GM21529 (cell line): Measurements from ENCODE around the gene TTC39C.
"Not testable (repeated sequence)": the region's sequence is repeated elsewhere in the genome, so short reads cannot be mapped to it uniquely, and the experiment has no call there.

Source experiments
- ATAC-seq: cut with Tn5 transposase; IDR thresholded peaks from one replicate; pipeline ENCODE4 v1.9.1; 2021; ENCODE audit not compliant: unreplicated experiment

TTC39C gene

DNA sequence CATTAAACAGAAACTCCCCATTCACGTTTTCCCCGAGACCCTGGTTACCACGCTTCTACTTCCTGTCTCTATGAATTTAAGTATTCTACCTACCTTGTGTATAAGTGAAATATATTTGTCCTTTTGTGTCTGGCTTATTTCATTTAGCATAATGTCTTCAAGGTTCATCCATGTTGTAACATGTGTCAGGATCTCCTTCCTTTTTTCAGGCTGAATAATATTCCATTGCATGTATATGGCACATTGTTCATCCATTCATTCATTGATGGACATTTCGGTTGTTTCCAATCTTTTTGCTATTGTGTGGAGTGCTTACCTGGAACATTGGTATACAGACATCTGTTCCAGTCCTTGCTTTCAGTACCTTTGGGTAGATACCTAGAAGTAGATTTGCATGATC lies 106.1 kb downstream of the TTC39C start:
- ATAC-seq, result no peak

DNA sequence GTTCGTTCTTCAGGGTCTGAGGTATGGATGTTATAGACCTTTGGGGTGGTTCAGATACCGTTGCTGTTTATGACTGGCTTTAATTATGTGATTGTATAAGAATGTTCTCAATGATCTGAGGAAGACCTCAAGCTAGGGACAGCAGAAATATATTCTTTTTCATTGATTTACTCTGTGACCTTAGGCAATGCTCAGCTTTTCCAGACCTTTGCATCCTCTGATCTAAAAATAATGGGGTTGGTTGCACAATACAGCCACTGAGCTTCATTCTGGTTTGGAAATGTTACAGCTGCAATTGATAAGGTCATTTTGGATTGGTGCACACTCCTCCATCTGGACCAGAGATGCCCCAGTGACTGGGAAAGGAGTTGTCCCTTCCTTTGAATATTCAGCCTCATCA lies 107.1 kb downstream of the TTC39C start:
- ATAC-seq, result no peak

DNA sequence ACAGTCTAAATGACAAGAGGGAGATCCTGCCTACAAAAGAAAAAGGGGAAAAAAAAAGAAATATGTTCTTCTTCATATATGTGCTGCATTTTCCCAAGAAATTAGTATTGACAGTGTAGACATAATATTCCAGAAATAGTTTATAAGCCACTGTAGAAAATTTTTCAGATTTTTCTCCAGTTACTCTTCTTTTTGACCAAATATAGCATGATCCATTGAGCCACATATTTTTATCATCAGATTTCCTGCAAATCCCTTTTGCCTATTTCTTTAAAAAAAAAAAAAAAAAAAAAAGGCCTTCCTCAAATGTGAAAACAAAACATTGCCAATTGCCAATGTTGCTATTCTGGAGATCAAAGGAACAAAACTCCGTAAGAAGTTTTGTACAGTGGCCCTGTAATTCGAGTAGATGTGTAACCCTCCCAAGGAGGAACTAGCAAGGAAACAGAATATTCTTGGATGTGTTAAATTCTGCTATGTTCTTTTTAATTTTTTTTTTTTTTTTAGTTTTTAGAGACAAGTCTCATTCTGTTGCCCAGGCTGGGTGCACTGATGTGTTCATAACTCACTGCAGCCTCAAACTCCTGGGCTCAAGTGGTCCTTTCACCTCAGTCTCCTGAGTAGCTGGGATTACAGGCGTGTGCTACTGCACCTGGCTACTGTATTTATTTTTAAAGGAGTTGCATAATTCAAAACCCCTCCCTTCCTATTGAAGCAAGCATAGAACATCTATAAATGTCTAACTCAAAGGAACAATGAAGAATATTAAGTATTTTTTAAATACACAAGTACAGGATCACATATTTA lies 111.8 kb downstream of the TTC39C start:
- no peak for ATAC-seq

DNA sequence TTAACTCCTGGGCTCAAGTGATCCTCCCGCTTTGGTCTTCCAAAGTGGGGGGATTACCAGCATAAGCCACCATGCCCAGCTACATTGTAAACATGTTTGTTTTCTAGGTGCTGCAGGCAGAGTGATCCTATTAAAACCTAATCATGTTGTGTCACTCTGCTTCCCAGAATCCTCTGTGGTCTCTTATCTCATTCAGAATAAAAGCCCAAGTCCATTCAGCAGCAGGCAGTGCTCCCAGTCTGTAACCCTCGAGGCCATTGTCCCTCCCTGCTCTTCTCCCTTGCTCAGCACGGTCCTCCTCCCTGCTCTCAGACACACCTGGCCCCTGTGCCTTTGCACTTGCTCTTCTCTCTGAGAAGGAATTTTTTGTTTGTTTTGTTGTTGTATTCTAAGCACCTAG lies 113.2 kb downstream of the TTC39C start:
- ATAC-seq, result no peak

DNA sequence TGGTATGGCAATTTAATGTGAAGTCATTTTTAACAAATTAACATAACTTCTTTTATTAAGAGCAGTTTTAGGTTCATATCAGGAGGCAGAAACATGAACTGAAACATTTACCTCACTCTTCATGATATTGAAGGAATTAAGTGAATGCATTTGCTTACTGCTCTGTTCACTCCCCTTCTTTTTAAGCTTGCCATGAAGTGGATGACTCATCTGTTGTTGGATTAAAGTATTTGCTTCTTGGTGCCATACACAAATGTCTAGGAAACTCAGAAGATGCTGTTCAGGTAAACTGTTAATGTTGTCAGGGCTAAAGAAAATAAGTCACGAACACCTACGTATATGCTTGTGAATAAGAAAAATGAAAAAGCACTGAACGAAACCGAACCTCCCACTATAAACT lies 114.1 kb downstream of the TTC39C start:
- ATAC-seq, result no peak

DNA sequence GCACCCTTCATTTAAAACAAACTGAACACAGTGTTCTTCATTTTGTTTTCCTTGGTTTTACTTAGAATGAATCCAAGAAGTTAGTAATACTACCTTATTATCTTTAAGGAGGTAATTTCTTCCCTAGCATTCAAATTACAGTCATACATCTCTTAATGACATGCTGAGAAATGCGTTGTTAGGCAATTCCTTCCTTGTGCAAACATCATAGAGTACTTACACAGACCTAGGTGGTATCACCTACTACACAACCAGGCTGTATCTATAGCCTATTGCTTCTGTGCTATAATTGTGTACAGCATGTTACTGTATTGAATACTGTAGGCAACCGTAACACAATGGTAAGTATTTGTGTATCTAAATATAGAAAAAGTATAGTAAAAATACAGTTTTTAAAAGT lies 115.9 kb downstream of the TTC39C start:
- ATAC-seq, result no peak

DNA sequence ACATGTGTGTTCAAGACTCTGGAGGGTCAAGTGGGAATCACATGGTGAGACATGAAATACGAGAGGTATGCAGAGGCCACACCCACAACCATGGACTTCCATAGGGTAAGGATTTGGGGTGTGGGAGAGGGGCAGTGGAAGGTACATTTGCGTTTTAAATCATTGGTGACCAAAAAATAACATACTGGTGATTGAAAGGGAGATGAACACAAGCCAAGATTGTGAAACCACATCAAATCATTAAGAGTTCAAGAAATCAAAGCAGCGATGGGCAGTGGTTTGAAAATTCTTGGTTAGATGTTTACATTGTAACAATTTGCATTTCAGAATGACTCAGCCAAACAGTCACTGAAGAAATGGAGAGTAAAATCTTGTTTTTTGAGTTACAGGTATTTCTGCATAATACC lies 122.4 kb downstream of the TTC39C start:
- ATAC-seq, result no peak

DNA sequence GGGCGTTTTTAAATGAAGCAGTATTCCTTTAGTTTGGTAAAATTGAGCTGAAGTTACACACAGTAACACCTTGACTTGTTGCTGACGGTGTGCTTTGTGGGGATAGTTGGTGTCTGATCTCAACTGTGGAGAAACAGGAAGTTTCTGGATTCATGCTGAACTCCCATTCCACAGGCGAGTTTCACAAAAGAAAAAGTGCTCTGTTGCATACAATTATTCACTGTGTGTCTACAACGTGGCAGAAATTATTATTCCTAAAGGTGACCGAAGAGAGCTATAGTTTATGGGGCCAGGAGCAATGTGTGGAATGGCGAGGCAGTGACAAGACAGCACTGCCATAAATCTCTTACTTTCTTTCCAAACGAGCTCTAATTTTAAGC lies 123.8 kb downstream of the TTC39C start:
- ATAC-seq, result peak; percentile 8

DNA sequence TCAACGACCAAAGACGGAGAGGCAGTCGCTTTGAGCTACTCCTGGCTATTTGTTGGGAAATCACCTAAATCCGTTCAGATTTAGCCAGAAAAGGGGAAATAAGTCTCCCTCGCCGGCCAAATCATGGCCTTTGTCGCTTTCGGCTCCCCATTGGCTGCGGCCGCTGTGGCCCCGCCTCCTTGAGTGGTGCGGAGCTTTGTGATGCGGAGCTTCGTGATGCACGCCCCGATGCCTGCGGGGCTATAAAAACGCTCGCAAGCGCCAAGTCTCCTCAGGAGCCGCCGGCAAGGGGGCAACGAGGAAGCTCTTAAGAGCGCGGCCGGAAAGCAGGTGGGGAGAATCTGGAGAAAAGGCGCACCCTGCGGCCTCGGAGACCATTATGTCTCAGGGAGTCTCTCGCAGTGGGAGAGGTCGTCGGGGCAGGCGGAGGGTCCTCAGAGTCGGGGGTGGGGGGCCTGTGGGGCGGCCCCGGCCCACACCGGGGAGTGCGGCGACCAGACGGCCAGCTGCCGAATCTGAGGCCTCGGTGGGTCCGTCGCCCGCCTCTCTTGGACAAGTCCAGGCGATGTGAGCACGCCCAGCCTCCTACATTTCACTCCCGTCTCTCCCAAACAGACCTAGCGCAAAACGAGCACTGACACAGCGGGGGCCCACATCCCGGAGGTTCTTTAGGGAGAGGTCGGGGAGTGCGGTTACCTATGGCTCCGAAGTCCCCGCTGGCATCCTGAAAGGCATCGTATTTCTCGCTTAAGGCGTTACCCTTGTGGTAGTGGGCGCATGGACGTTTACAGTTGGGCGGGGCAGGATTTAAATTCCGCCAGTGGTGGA lies 124.4 kb downstream of the TTC39C start, which contains the start of gene CABYR:
Gene CABYR (plus strand): TSS at position 274 of the 828 bp plus-strand sequence. CDS start 4,053 bp downstream, outside the sequence.
- peak; percentile 91 for ATAC-seq

DNA sequence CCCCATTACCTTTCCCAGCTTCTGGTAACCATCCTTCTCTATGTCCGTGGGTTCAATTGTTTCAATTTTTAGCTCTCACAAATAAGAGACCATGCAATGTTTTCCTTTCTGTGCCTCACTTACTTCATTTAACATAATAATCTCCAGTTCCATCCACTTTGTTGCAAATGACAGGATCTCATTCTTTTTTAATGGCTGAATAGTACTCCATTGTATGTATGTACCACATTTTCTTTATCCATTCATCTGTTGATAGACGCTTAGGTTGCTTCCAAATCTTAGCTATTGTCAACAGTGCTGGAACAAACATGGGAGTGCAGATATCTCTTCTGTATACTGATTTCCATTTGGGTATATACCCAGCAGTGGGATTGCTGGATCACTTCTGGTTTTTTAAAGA lies 126.1 kb downstream of the TTC39C start:
- no peak for ATAC-seq

DNA sequence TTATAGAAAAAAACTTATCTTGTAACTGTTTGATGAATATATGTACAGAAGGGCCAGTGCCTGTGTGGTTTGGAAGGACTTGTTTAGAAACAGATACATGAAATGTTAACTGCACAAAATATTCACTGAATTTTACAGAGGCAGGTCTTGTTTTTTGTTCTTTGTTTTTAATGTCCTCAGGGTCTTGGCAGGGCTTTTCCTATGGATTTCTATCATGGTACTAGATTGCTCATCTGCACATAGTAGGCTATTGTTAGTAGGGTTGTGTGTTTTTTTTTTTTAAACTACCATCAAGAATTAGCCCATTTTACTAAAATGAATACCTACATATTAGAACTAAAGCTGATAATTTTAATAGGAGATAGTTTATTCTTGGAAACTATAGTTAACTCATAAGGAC lies 127.8 kb downstream of the TTC39C start:
- ATAC-seq, result no peak

DNA sequence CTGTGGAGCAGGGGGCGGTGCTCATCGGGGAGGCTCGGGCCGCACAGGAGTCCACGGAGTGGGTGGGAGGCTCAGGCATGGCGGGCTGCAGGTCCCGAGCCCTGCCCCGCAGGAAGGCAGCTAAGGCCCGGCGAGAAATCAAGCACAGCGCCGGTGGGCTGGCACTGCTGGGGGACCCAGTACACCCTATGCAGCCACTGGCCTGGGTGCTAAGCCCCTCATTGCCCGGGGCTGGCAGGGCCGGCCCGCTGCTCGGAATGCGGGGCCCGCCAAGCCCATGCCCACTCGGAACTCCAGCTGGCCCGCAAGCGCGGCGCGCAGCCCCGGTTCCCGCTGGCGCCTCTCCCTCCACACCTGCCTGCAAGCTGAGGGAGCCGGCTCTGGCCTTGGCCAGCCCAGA lies 135.0 kb downstream of the TTC39C start:
- not testable (repeated sequence) for ATAC-seq

DNA sequence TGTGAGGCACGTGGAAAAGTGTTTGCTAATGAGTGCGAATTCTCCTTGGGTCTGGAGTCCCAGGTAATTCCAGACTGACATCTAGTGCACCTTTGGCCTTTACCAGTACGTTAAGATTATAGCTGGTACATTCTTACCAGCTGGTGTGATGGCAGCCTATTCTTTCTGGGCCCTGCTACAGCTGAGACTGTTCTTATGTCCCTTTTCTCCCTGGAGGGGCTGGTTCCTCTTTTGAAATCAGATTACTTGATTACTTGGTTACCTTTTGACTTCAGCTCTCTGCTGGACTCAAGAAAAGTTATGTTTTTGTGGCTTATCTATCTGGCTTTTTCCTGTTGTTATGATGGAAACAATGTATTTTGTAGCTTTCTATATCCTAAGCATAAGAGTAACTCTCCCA lies 138.8 kb downstream of the TTC39C start:
- no peak for ATAC-seq

DNA sequence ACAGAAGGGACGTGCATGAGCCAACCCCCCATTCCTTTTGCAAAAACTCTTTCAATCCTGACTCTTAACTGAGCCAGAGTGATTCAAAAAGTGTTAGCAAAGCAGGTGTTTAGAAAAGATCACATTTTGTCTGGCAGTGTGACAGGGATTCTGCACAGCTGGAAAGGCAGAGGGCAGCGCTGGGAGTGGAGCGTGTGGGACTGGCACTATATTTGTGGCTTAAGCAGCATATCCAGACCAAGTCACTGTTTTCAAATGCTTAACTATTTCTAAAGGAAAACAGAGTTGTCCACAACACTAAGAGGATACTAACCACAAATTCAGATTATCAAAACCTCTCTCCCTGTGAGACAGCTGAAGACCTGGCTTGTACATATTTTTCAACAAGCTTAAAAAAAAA lies 143.3 kb downstream of the TTC39C start:
- ATAC-seq, result no peak

DNA sequence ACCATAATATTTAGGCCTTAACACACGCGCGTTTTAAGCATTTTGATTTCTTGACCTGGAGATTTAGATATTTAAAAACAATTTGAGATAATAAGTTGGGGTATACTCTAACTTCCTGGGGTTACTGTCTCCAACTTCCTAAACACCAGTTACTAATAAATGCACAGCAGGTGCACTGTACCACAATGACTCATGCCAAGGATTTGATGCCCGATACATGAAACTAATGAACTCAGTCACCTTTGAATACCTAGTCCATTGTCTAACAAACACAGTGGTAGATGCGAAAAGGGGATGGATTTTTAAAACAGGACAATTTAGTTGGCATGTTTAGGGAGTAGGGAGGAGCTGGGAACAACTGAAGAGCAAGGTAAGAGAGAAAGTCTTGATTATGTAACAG lies 145.5 kb downstream of the TTC39C start:
- no peak for ATAC-seq

DNA sequence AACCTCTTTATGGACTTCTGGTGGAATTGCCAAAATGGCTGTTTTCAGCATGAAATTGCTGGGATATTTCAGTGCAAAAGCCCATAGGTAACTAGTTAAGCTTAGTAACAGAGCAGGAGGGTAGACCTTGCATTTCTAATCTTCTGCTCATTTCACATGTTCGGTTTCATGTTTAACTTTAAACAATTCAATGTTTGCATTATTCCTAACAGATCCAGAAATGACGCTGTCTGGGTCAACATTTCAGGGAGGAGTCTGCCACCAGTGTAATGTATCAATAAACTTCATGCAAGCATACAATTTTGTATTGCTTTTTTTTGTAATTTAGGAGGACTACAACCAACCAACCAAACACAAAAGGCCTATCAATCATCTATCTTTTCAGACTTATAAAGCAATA lies 146.8 kb downstream of the TTC39C start:
- no peak for ATAC-seq

DNA sequence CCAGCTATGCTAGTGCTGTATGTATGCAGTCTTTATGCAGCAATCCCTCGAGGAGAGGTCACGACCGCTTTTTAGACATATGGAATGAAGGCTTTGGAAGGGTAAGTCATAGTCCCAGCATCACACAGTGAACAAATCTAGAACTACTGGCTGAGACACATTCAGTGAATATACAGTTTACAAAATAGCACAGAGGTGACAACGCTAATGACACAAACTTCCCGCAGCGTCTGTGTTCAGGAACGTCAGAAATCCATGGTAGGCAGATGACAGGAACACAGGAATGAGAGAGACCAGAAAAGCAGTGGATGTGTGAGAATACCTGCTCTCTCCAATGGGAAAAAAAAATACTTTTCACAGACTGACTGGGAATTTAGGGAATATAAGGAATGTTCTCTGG lies 153.9 kb downstream of the TTC39C start:
- no peak for ATAC-seq

DNA sequence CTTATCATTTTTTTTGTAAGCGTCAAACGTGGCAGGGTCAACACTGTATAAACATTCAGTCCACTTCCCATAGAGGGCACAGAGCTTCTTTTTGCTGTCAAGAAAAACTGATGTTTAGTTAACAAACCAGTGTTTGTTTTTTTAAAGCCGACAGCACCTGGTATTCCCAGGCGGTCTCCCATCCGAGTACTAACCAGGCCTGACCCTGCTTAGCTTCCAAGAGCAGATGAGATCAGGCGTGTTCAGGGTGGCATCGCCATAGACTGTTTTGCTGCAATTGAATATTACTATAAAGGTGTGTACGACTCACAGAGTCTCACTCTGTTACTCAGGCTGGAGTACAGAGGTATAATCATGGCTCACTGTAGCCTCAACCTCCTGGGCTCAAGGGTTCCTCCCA lies 155.8 kb downstream of the TTC39C start:
- no peak for ATAC-seq

DNA sequence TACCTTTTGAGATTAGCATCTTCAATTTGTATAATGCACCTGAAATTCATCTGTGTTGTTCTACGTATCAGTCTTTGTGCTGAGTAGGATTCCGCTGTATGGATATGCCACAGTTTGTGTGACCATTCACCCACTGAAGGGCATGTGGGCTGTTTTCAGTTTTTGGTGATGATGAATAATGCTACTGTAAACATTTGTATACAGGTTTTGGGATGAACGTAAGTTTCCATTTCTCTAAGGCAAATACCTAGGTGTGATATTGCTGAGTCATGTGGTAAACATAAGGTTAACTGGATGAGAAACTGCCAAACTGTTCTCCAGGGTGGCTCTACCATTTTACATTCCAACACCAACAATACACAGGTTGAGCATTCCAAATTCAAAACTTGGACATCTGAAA lies 159.4 kb downstream of the TTC39C start:
- no peak for ATAC-seq

DNA sequence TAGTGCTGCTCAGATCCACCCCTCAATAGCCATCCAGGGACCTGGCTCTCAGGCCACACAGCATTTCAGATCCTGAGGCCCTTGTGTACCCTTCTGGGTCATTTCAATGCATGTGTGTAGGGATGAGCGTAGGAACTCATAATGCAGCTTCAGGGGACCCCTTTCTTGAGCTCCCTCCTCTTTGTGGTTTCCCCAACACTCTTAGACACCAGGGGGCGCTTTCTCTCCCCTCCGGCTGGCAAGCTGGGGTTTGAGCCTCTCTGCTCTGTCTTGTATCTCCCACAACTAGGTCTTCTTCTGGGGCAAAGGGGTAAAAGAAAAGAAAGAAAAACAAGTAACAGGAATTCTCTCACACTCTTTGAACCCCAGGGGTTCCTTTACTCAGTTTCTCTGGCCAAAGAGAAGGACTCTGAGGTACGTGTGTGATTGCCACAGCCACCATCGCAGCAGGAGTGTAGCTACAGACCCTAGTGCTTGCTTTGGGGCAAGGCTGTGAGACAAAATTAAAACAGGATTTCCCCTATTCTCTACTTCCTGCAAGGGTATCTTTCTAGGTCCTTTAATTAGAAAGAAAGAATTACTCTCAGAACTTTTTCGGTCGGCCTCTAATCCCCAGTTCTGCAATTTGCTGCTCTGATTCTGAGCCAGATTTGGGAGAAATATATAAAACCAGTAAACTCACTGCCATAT lies 162.3 kb downstream of the TTC39C start:
- ATAC-seq, result peak; percentile 89

DNA sequence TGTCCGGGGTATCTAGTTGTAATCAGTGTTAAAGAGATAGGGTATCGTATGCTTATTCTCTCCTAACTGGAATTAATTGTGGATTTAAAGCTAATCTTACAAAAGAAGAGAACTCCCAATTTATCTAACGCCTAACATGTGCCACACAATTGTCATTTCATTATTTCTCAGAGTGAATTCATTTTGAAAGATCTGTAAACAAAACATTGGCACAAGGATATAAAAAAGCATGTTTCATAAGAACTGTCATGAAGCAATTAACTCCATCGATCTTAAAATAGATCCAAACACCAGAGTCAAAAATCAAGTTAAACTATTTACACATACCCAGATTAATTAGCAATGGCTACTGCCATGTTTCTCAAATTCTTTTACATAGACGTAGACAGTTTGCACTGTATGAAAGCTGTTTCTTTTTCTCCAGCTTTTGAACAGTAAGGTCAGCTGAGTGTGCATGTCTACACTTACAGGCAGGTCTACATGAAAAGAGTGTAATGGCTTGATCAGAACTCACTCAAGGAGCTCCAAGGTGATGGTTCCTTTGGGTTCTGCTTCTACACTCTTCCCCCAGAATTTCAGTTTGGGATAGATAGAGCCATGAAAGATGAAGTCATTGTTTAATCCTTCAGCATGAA lies 163.1 kb downstream of the TTC39C start:
- no peak for ATAC-seq
